Astrocyte of the spinal cord (primary cell): ENCODE results near the gene LEF1.
A peak's percentile ranks its signal among the peaks of the same experiment; 100 is the strongest.

Experiments used
- DNase-seq: peaks from one replicate; pipeline ENCODE4 v3.0.0; 2011; ENCODE audit warnings: low read depth, low spot score
- H3K4me3 ChIP-seq: 2 replicates; pipeline ENCODE4 v1.5.1; 2011; ENCODE audit warnings: low read depth, mild to moderate bottlenecking, low read length, moderate library complexity
- CTCF ChIP-seq: IDR thresholded peaks from 2 replicates; pipeline ENCODE4 v1.5.1; 2012; ENCODE audit warnings: low read depth, mild to moderate bottlenecking, low read length, inconsistent platforms
- in situ Hi-C: cut with HindIII; loops from 2 replicates; pipeline ENCODE4 v1.10.0; 2017; ENCODE audit warnings: low sequenced_read_pairs

LEF1 gene

GRCh38 chr4:108166441-108167315 is 2.1 kb downstream of the LEF1 start:
- peak; percentile 2 for TF ChIP-seq CTCF
- in situ Hi-C loops, result no loop called here
- H3K4me3 ChIP-seq, result peak overlapping the region; percentile 60
- DNase-seq, result peak; percentile 39

- peak overlapping the region; percentile 60 for H3K4me3 ChIP-seq
- in situ Hi-C loops, result no loop called here
- no peak for TF ChIP-seq CTCF
- DNase-seq, result no peak
These were observed 2.7 kb downstream of the LEF1 start for GRCh38 chr4:108166038-108166437.

- TF ChIP-seq CTCF, result no peak
- in situ Hi-C loops, result no loop called here
- DNase-seq, result no peak
- no peak overlapping the region for H3K4me3 ChIP-seq
These were observed 3.1 kb downstream of the LEF1 start for GRCh38 chr4:108165586-108165985.

- TF ChIP-seq CTCF, result no peak
- in situ Hi-C loops, result no loop called here
- DNase-seq, result no peak
- no peak overlapping the region for H3K4me3 ChIP-seq
These were observed 5.4 kb downstream of the LEF1 start for GRCh38 chr4:108163351-108163750.

- DNase-seq, result no peak
- in situ Hi-C loops, result no loop called here
- no peak for TF ChIP-seq CTCF
- no peak overlapping the region for H3K4me3 ChIP-seq
These were observed 7.9 kb downstream of the LEF1 start for GRCh38 chr4:108160741-108161352.

GRCh38 chr4:108159845-108160244 is 8.9 kb downstream of the LEF1 start:
- in situ Hi-C loops, result no loop called here
- no peak for TF ChIP-seq CTCF
- no peak for DNase-seq
- H3K4me3 ChIP-seq, result no peak overlapping the region
